ENCODE results near the gene CRADD.
"Not testable (repeated sequence)": the region's sequence is repeated elsewhere in the genome, so short reads cannot be mapped to it uniquely, and the experiment has no call there.

The CRADD gene

GRCh38 chr12:93772003-93772700, 95.0 kb downstream of the CRADD start:
- TF ChIP-seq CTCF (conservative IDR thresholded peaks at IDR 0.05): no peak
- no peak overlapping the region for H3K27ac ChIP-seq

GRCh38 chr12:93773122-93773871, 96.1 kb downstream of the CRADD start:
- no peak overlapping the region for H3K27ac ChIP-seq

GRCh38 chr12:93776581-93777018, 99.4 kb downstream of the CRADD start:
- no peak overlapping the region for H3K27ac ChIP-seq
- TF ChIP-seq CTCF (conservative IDR thresholded peaks at IDR 0.05): no peak

More at GRCh38 chr12:93773122-93773871, 96.1 kb downstream of the CRADD start:
- no peak for TF ChIP-seq CTCF (conservative IDR thresholded peaks at IDR 0.05)

GRCh38 chr12:93777254-93777653, 100.1 kb downstream of the CRADD start:
- TF ChIP-seq CTCF (conservative IDR thresholded peaks at IDR 0.05): no peak
- H3K27ac ChIP-seq: no peak overlapping the region

GRCh38 chr12:93778306-93778705, 101.1 kb downstream of the CRADD start:
- no peak overlapping the region for H3K27ac ChIP-seq
- TF ChIP-seq CTCF (conservative IDR thresholded peaks at IDR 0.05): no peak

- TF ChIP-seq CTCF (conservative IDR thresholded peaks at IDR 0.05): no peak
- H3K27ac ChIP-seq: no peak overlapping the region
These were observed 101.6 kb downstream of the CRADD start for GRCh38 chr12:93778766-93779165.

GRCh38 chr12:93780101-93780641, 103.0 kb downstream of the CRADD start:
- no peak for TF ChIP-seq CTCF (conservative IDR thresholded peaks at IDR 0.05)
- no peak overlapping the region for H3K27ac ChIP-seq

GRCh38 chr12:93780886-93781285, 103.7 kb downstream of the CRADD start:
- not testable (repeated sequence) for H3K27ac ChIP-seq

- not testable (repeated sequence) for H3K27ac ChIP-seq
These were observed 104.8 kb downstream of the CRADD start for GRCh38 chr12:93781961-93782360.

Measured in VCaP (cell line).